ENCODE measurements around the gene ZNF19.

GRCh38 chr16:71453036-71453435, 36.1 kb downstream of the ZNF19 start:
- TF ChIP-seq YY1 (IDR thresholded peaks at IDR 0.05; ENCODE audit: low read depth) (no peak), NFIC (IDR thresholded peaks at IDR 0.05) (no peak), USF1 (IDR thresholded peaks at IDR 0.05) (no peak), CEBPB (IDR thresholded peaks at IDR 0.05) (no peak), EP300 (IDR thresholded peaks at IDR 0.05; ENCODE audit: borderline replicate concordance) (no peak), CREB1 (IDR thresholded peaks at IDR 0.05; ENCODE audit: low read depth) (no peak), TAF1 (IDR thresholded peaks at IDR 0.05; ENCODE audit: low read depth) (no peak), REST (IDR thresholded peaks at IDR 0.05; ENCODE audit: low read depth) (no peak), EGR1 (IDR thresholded peaks at IDR 0.05) (no peak)
- TF ChIP-seq, protein P1, sequence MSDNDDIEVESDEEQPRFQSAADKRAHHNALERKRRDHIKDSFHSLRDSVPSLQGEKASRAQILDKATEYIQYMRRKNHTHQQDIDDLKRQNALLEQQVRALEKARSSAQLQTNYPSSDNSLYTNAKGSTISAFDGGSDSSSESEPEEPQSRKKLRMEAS (IDR thresholded peaks at IDR 0.05), result no peak

All from Ishikawa (cell line).